Testis (tissue), 2 donors: ENCODE measurements around the gene CLCN1.

Source experiments
- POLR2A ChIP-seq: fragments of 450-650 bp; IDR thresholded peaks from one replicate; pipeline ENCODE4 v1.6.1; 2017; ENCODE audit warnings: antibody characterized with exemption, mild to moderate bottlenecking, moderate library complexity
- TF ChIP-seq, protein P1 (sequence below), 3 experiments: fragments of 450-650 bp in 2 of 3; fragments of 200-600 bp in 1 of 3; sonication (generic) in 1 of 3; IDR thresholded peaks; one replicate each; pipeline ENCODE4 v1.5.1; 2016 to 2019; ENCODE audit warnings: antibody characterized with exemption in 3 of 3, mild to moderate bottlenecking in 2 of 3, moderate library complexity in 1 of 3

DNA sequence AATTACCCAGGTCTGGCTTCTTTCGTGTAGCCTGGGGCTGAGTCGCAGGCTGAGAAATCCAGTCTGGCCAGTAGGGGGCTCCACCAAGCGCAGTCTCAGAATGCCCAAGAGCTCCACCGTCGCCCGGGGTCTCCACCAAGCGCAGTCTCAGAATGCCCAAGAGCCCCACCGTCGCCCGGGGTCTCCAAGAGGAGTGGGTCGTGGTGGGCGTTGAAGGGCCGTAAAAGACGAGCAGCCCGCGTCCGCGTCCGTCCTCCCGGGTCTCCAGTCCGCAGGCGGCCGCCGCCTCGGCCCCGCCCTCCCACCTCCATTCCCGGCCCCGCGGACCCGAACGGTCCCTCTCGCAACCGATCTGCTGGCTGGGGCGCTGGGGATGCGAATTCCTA, 64.3 kb downstream of the CLCN1 start:
- TF ChIP-seq, protein P1, sequence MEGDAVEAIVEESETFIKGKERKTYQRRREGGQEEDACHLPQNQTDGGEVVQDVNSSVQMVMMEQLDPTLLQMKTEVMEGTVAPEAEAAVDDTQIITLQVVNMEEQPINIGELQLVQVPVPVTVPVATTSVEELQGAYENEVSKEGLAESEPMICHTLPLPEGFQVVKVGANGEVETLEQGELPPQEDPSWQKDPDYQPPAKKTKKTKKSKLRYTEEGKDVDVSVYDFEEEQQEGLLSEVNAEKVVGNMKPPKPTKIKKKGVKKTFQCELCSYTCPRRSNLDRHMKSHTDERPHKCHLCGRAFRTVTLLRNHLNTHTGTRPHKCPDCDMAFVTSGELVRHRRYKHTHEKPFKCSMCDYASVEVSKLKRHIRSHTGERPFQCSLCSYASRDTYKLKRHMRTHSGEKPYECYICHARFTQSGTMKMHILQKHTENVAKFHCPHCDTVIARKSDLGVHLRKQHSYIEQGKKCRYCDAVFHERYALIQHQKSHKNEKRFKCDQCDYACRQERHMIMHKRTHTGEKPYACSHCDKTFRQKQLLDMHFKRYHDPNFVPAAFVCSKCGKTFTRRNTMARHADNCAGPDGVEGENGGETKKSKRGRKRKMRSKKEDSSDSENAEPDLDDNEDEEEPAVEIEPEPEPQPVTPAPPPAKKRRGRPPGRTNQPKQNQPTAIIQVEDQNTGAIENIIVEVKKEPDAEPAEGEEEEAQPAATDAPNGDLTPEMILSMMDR (IDR thresholded peaks at IDR 0.05), result peak; percentile 74 to 93 (median 87)
- TF ChIP-seq POLR2A, result no peak
